Heart left ventricle (tissue), 13 donors: ENCODE results near the gene PNLIPRP2.

Source experiments
- CTCF ChIP-seq, 12 donors: fragments of 200-600 bp; sonication (generic) in 4 of 12; IDR thresholded peaks; one replicate each; pipeline versions ENCODE4 v1.5.0 to v1.8.0; 2018 to 2022; ENCODE audit warnings: antibody characterized with exemption in 12 of 12, mild to moderate bottlenecking in 5 of 12
- POLR2A ChIP-seq, 2 donors: fragments of 450-650 bp; IDR thresholded peaks; one replicate each; pipeline ENCODE4 v1.6.1; 2017; ENCODE audit warnings: antibody characterized with exemption in 2 of 2, mild to moderate bottlenecking in 2 of 2, moderate library complexity in 2 of 2
- donor health status: ischemic (EF 13 %, LVEDD 7.1; RV severe dilation, severe dysfunction).
- donor health status: DM: no; HTN: yes; CAD: no.
- donor health status: DM: no; HTN: no; CAD: no.
- donor health status: ischemic (EF 25% LVEDD 6.9; RV normal size, moderate dysfunction).
- donor health status: ischemic (EF 25% LVEDD 5.7; RV mildly dilated, moderate dysfunction).
- donor health status: ischemic (EF 35%, LVEDD 5.7; RV mildly dilated, moderate dysfunction).
- donor health status: nonischemic (EF 11% LVEDD 7.7; RV severe dilation, severe dysfunction).
- donor health status: DM: yes; HTN: yes; CAD: no.
- donor health status: PGD.
- donor health status: ischemic (EF 29% LVEDD 5.4; RV normal size, mild dysfunction).
- donor health status: nonischemic (EF 23%, LVEDD 6.1; RV moderate dilation, normal function).

GRCh38 chr10:116626815-116627214, 6.1 kb downstream of the PNLIPRP2 start:
- TF ChIP-seq CTCF (IDR thresholded peaks at IDR 0.05) = no peak
- no peak for TF ChIP-seq POLR2A (IDR thresholded peaks at IDR 0.05)
